ENCODE results near the gene MGP.

MGP gene

DNA sequence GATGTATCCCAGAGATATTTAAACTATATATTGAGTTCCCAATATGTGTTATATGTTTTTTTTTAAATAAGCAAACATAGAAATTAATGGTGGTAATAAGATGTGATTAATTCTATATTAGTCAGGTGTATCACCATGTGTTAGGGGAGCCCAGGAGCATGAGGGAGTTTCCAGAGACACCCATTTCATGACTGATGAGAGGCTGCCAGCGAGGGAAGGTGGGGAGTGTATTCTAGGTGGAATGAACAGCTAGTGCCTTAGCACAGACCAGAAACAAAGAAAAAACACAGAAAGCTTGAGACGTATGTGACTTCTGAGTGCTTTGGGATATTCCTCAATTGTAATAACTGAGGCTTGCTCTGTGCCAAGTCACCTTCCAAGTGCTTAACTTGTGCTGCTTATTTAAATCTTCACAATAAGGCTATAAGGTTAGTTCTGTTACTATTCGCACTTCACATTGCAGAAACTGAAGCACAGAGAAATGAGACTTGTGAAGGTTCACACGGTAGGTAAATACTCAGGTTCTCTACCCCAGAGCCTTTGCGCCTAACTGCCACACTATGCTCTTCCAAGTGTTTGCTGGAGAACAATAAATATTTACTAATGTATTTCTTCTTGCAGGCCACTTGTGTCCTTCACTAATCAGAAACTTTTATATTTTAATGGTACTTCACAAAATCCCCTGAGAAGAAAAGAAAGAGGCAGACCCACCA, 17.9 kb upstream of the MGP start:
- no peak for DNase-seq (ENCODE audit: low read depth)

- DNase-seq (ENCODE audit: low read depth) = peak; percentile 71
Measured at GRCh38 chr12:14902465-14902864, 16.8 kb upstream of the MGP start.

GRCh38 chr12:14901228-14901562, 15.5 kb upstream of the MGP start:
- DNase-seq (ENCODE audit: low read depth) = no peak

GRCh38 chr12:14900521-14901227, 15.0 kb upstream of the MGP start:
- DNase-seq (ENCODE audit: low read depth) = no peak

GRCh38 chr12:14896521-14897169, 11.0 kb upstream of the MGP start:
- peak; percentile 93 for DNase-seq (ENCODE audit: low read depth)

DNA sequence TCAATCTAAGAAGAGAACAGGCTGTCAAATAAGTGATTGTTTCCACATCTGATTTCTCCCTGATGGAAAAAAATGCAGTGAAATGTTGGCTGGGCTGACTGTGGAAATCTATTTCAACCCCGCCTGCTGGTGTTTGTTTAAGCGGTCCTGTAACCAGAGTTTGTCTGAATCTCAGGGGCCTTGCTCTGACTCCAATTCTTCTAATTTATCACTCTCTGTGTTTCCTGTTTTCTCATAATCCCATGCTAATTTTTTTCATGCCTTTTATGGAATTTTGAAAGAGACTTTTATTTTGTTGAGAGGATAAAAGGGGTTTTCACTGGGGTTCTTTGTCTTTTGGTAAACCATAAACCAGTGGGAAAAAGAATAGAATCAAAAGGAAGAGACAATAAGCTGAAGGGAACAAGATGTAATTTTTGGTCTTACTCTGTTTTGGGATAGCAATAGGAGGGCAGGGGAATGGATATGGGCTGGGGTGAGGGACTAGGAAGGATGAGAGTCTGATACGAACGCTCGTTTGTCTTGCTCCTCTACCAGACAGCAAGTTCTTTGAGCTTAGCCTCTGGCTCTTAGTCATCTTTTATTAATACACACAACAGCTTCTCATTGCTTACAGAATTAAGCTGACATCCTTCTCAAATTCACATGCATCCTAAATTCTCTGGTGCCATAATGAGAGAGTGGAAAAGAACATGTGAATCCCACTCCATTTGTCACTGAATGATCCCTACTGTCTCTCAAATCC, 8.0 kb upstream of the MGP start:
- peak; percentile 52 for DNase-seq (ENCODE audit: low read depth)

DNA sequence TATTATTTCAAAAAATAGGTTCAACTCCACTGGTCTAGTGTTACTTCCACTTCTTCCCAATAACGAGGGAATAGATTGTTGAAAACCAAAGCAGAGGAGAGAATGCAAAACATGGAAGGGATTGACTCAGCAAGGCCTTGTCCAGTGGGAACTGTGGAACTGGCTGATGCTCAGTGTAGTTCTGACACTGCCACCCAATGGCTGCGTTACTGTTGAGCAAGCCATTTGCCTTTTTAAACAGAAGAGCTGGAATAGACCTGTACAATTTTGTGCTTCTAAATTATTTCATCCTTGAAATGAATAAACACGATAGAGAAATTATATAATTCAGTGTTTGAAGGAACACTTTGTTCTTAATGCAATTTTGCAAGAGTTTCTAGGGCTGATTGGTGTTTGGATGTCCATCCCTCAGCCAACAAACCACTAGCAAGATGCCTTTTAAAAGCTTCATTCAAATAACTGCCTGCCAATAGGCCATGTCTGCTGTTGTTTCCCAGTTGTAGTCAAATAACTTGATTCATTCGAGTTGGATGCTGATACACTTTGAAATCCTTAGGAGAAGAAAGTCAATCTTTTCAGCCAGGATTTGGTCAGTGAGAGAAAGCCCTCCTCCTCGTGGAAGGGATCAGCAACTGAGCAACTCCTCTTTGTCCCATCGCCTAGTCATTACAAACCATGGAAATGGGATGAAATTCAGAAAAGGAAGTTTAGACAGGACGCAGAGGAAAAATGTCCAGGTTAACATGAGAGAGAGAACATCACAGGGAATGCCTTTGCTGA, 7.3 kb upstream of the MGP start:
- DNase-seq (ENCODE audit: low read depth) = peak; percentile 40

DNA sequence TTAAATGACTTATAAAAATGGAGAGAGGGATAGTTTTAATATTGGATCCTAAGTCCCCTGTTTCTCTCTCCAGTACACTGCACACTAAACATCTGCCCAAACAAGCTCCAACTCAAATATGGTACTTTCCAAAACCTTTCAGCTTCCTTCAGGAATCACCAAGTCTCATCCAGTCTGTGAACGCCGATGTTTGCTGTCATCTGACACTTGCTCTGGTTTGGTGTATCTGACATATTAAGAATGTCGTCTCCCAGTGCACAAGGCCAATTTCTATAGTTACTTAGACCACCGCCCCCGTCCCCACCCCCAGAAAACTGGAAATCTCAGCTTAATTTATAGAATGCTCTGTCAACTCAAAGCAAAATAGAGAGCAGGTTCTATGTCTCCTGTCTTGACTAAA, 5.0 kb upstream of the MGP start:
- DNase-seq (ENCODE audit: low read depth) = no peak

DNA sequence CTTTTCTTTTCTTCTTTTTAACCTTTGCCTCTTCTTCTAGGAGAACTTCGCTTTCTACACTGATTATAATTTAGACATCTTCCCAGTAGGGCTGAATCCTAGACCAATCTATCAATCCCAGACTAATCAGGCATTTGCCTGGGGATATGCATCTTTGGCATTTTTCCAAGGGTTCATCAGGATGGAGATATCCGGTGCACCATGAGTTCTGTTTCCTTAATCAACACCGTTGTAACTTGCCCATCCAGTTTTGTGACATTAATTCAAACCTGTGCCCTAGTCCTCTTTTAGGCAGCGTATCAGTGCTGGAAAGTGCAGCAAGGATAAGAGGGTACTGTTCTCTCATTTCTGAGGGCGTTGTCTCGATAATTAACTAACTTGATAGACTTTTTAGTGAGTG, 617 bp upstream of the MGP start:
- no peak for DNase-seq (ENCODE audit: low read depth)

GRCh38 chr12:14884458-14884878, 1.2 kb downstream of the MGP start:
- peak; percentile 93 for DNase-seq (ENCODE audit: low read depth)

GRCh38 chr12:14883686-14884085, 2.0 kb downstream of the MGP start:
- no peak for DNase-seq (ENCODE audit: low read depth)

- no peak for DNase-seq (ENCODE audit: low read depth)
Measured at GRCh38 chr12:14880890-14881453, 4.7 kb downstream of the MGP start.

- no peak for DNase-seq (ENCODE audit: low read depth)
Measured at GRCh38 chr12:14879222-14879933, 6.3 kb downstream of the MGP start.

- no peak for DNase-seq (ENCODE audit: low read depth)
Measured at GRCh38 chr12:14878488-14878887, 7.2 kb downstream of the MGP start.

GRCh38 chr12:14876833-14877232, 8.8 kb downstream of the MGP start:
- no peak for DNase-seq (ENCODE audit: low read depth)

DNA sequence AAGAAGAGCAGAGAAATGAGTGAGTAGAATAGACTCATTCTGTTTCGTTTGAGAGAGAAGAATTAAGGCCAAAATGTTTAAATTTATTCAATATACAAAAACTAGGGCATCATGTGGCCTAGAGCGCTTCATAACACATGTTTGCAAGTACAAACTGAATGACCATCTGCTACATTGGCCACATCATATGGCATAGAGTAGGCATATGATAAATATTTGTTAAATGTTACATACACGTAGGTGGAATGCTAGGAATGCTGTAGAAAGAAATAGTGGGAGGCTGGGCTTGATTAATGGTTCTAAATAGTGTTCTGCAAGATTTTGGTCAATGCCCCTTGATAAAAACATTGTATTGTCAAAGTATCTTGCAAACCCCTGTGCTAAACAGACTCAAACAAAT, 10.8 kb downstream of the MGP start:
- peak; percentile 49 for DNase-seq (ENCODE audit: low read depth)

- DNase-seq (ENCODE audit: low read depth) = no peak
Measured at GRCh38 chr12:14873440-14874185, 12.0 kb downstream of the MGP start.

- no peak for DNase-seq (ENCODE audit: low read depth)
Measured at GRCh38 chr12:14871886-14872285, 13.8 kb downstream of the MGP start.

DNA sequence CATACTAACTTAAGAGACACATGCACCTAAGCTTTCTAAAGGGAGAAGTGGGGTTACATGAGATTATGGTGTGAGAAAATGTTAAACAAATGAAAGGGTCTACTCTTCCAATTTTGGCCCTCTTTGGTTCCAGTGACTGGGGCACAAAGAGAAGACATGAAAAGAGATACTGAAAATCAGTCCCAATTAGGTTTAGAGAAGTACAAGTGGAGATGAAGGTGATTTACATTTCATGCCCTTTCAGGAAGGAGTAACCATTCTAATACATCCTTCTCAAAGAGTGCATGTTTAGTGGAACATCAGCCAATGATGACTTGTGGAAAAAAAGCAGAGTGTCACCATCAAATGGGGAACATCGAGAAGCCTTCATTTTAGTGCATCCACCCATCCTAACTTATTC, 14.4 kb downstream of the MGP start:
- DNase-seq (ENCODE audit: low read depth) = no peak

- DNase-seq (ENCODE audit: low read depth) = peak; percentile 28
Measured at GRCh38 chr12:14868916-14869506, 16.6 kb downstream of the MGP start.

Data from iris pigment epithelial cell (primary cell).